NCI-H345 (cell line): ENCODE data around the gene TINAGL1.
A peak's percentile ranks its signal among the peaks of the same experiment; 100 is the strongest.

ENCODE experiments used
- DNase-seq: peaks from one replicate; lab custom pipeline; 2025; lab: John Stamatoyannopoulos, UW

TINAGL1 gene

GRCh38 chr1:31576201-31576669 is at the start of gene TINAGL1:
TSS of gene TINAGL1 (plus strand) at chr1:31576515. CDS start at chr1:31577149, 634 bp downstream.
- no peak for DNase-seq

GRCh38 chr1:31529999-31530684 is 46.2 kb upstream of the TINAGL1 start:
- DNase-seq = no peak

- DNase-seq = no peak
These were observed 44.9 kb upstream of the TINAGL1 start for GRCh38 chr1:31531177-31531999.

- no peak for DNase-seq
These were observed 44.1 kb upstream of the TINAGL1 start for GRCh38 chr1:31532173-31532572.

- DNase-seq = no peak
These were observed 40.8 kb upstream of the TINAGL1 start for GRCh38 chr1:31535561-31535960.

GRCh38 chr1:31539329-31539728 is 37.0 kb upstream of the TINAGL1 start:
- DNase-seq = no peak

GRCh38 chr1:31541194-31541593 is 35.1 kb upstream of the TINAGL1 start:
- DNase-seq = no peak

- no peak for DNase-seq
These were observed 30.3 kb upstream of the TINAGL1 start for GRCh38 chr1:31545927-31546540.

- DNase-seq = peak; percentile 29
These were observed 27.8 kb upstream of the TINAGL1 start for GRCh38 chr1:31548534-31548906.

- peak; percentile 88 for DNase-seq
These were observed 27.2 kb upstream of the TINAGL1 start for GRCh38 chr1:31548907-31549808.

- DNase-seq = no peak
These were observed 26.3 kb upstream of the TINAGL1 start for GRCh38 chr1:31549809-31550620.

GRCh38 chr1:31551208-31551607 is 25.1 kb upstream of the TINAGL1 start:
- no peak for DNase-seq

GRCh38 chr1:31552489-31552888 is 23.8 kb upstream of the TINAGL1 start:
- no peak for DNase-seq

GRCh38 chr1:31556481-31557006 is 19.8 kb upstream of the TINAGL1 start:
- no peak for DNase-seq

- no peak for DNase-seq
These were observed 16.6 kb upstream of the TINAGL1 start for GRCh38 chr1:31559715-31560114.

GRCh38 chr1:31560394-31560793 is 15.9 kb upstream of the TINAGL1 start:
- no peak for DNase-seq

GRCh38 chr1:31562707-31563360 is 13.5 kb upstream of the TINAGL1 start:
- no peak for DNase-seq

GRCh38 chr1:31564606-31564989 is 11.7 kb upstream of the TINAGL1 start:
- DNase-seq = no peak

- DNase-seq = no peak
These were observed 8.3 kb upstream of the TINAGL1 start for GRCh38 chr1:31567956-31568570.
